Fibroblast of mammary gland (primary cell): Measurements from ENCODE around the gene ZNF777.
"Not testable (repeated sequence)": the region's sequence is repeated elsewhere in the genome, so short reads cannot be mapped to it uniquely, and the experiment has no call there.

Experiments used
- DNase-seq: peaks from one replicate; pipeline ENCODE4 v3.0.0-alpha.2; 2010; ENCODE audit warnings: low read depth
- H3K4me3 ChIP-seq: 2 replicates; pipeline ENCODE4 v1.5.1; 2011; ENCODE audit warnings: low read depth, mild to moderate bottlenecking, low read length, moderate library complexity; ENCODE audit not compliant: control insufficient read depth
- TF ChIP-seq, protein P1 (sequence below): conservative IDR thresholded peaks from 2 replicates; pipeline ENCODE4 v1.5.1; 2011; ENCODE audit warnings: low read depth, low read length, inconsistent platforms; ENCODE audit not compliant: control insufficient read depth, insufficient read depth

ZNF777 gene

DNA sequence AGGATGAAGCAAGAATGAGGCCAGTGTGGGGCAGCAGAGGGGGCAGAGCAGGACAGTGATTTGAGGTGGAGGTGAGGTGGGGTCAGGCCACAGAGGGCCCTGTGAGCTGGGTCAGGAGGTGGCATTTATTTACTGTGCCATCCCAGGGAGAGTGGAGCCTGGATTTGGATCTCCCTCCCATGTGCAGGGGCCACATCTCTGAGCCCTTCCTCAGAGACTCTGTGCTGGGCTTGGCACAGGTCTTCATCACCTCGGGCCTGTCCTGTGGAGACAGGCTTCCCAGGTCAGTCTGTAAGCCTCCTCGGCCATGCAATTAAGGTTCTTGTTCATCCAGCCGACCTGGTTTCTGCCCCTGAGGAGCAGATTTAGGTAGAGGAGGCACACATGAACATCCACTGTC lies 40.9 kb downstream of the ZNF777 start:
- no peak overlapping the region for H3K4me3 ChIP-seq
- DNase-seq: no peak
- TF ChIP-seq, protein P1, sequence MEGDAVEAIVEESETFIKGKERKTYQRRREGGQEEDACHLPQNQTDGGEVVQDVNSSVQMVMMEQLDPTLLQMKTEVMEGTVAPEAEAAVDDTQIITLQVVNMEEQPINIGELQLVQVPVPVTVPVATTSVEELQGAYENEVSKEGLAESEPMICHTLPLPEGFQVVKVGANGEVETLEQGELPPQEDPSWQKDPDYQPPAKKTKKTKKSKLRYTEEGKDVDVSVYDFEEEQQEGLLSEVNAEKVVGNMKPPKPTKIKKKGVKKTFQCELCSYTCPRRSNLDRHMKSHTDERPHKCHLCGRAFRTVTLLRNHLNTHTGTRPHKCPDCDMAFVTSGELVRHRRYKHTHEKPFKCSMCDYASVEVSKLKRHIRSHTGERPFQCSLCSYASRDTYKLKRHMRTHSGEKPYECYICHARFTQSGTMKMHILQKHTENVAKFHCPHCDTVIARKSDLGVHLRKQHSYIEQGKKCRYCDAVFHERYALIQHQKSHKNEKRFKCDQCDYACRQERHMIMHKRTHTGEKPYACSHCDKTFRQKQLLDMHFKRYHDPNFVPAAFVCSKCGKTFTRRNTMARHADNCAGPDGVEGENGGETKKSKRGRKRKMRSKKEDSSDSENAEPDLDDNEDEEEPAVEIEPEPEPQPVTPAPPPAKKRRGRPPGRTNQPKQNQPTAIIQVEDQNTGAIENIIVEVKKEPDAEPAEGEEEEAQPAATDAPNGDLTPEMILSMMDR: no peak

DNA sequence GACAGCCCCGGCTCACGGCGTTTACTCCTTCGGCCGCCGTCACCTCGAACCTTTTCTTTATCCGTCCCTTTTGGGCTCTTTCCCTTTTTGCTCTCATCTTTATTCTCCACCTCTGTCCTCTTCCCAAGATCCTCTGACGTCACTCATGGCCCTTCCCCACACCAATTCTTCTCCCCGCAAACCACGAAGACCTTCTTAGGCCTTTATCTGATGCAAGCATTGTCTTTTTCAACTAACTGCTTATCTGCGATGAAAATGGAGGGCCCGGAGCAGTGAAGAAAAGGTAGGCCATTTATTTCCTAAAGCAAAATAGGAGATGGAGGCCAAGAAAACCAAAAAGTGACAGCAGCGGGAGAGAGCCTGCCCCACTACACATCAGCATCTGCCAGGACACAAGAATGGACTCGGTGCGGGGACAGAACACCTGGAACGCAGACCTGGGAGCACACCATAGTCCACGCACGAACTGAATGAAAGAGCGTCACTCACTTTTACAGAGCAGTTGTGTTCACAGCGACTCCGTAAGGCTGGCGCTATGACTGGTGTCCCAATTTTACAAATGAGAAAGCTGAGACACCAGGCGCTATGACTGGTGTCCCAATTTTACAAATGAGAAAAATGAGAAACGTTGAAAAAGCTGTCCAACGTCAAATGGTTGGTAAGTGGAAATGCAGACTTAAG lies 45.3 kb downstream of the ZNF777 start:
- H3K4me3 ChIP-seq: peak overlapping the region; percentile 55
- DNase-seq: peak; percentile 57

DNA sequence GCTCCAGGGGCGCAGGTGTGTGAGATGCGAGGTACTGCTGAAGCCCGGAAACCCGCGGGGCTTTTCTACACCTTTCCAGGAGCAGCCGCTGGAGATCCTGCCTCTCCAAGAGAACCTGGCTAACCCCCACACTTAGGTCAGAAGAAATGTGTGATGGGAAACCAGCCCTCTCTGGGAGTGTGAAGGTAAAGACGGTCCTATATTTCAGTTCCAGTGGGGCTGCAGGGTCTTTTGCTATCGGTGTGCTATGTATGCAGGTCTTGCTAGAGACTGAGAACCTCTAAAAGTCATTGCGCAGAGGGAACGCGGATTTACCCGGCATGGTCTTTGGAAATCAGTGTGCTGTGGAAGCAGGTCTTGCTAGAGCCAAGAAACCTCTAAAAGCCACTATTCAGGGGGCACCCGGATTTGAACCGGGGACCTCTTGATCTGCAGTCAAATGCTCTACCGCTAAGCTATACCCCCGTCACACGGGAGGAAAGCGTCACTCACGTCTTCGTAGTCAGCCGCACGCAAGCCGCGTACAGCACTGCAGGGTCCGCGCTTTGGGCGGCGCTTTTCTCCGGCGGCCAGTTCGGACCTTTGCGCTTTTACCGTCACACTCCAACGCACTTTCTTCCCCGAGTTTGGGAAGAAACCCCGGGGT lies 46.0 kb downstream of the ZNF777 start:
- peak overlapping the region; percentile 55 for H3K4me3 ChIP-seq
- TF ChIP-seq, protein P1: no peak
- peak; percentile 92 for DNase-seq

More for the DNA sequence above, 45.3 kb downstream of the ZNF777 start:
- TF ChIP-seq, protein P1: no peak

DNA sequence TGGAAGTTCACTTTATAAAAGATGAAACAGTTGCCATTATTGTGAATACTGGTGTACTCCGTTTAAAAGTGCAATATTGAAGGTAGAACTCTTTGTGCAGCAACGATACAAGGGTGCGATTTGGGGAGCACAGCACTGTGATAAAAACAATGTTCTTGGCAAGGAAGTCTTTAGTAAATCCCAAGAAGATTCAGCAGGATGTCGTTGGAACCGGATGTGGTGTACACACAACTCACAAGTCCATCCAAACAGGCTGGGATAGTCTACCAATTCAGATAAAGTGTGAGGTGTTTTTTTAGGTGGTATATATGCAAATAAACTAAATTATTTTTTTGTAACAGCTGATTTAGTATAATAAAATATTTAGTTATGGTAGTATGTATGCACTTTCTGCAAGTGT lies 46.7 kb downstream of the ZNF777 start:
- TF ChIP-seq, protein P1: no peak
- no peak overlapping the region for H3K4me3 ChIP-seq
- no peak for DNase-seq

DNA sequence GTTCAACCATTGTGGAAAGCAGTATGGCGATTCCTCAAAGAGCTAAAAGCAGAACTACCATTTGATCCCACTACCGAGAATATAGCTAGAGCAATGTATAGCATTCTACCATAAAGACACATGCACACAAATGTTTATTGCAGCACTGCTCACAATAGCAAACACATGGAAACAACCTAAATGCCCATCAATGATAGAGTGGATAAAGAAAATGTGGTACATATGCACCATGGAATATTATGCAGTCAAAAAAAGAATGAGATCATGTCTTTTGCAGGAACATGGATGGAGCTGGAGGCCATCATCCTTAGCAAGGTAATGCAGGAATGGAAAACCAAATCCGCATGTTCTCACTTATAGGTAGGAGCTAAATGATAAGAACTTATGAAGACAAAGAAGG lies 47.8 kb downstream of the ZNF777 start:
- H3K4me3 ChIP-seq, DNase-seq: not testable (repeated sequence)

DNA sequence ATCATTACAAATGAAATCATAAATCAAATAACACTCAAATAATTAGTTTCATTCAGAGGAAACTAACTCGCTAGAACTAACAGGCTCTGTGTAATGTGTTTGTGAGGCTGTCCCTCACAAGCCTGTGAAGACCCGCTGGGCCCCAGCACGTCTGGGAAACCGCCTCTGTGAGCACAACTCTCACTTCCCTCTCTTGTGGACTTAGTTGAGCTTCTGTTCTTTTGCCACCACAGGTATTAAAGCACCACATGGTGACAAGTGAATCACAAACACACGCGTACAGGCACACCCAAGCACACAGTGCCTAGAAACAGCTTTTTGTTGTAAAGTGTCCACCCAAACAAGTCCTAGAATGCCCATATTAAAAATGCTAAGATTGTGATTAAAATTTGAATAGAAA lies 51.0 kb downstream of the ZNF777 start:
- no peak for DNase-seq
- TF ChIP-seq, protein P1: no peak
- H3K4me3 ChIP-seq: no peak overlapping the region

DNA sequence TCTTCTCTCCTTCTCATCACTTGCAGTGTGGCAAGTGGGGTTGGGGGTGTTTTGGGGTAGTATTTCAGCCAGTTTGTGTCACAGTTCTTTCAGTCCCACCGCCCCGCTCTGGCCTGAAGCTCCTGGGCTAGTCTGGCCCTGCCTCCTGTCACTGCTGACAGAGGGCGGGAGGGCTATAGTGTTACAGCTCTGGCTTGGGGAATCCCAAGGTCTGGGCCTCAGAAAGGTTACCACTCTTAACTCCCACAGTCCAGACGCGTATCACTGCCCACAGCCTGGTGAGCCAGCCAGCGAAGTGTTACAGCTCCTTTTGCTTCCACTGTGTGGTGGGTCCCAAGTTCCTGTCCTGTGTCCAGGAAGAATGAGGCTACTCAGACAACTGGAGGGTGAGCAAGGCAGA lies 56.0 kb downstream of the ZNF777 start:
- H3K4me3 ChIP-seq: no peak overlapping the region
- TF ChIP-seq, protein P1: no peak
- no peak for DNase-seq
